HG03108 (cell line): ENCODE measurements around the gene PPAN.

Experiments used
- ATAC-seq: cut with Tn5 transposase; IDR thresholded peaks from one replicate; pipeline ENCODE4 v1.9.1; 2021; ENCODE audit warnings: moderate library complexity; ENCODE audit not compliant: unreplicated experiment

The PPAN gene

GRCh38 chr19:10091895-10092641, 14.1 kb upstream of the PPAN start:
- no peak for ATAC-seq

- no peak for ATAC-seq
Measured at GRCh38 chr19:10092648-10093294, 13.4 kb upstream of the PPAN start.

- ATAC-seq = no peak
Measured at GRCh38 chr19:10093295-10094186, 12.6 kb upstream of the PPAN start.

DNA sequence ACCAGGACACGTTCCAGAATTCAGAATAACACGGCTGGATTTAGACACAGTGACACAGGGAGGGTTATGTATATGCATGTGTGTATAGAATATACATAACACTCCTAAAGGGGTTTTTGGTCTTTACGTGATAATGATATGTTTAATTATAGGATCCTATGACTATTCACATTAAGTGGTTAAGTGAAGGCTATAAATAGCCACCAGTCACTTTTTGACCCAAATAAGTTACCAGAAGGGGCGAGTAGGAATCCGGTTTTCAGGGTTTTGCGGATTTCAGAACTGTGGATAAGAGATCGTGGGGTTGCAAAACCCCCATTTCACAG, 10.6 kb upstream of the PPAN start:
- ATAC-seq = no peak

GRCh38 chr19:10095948-10096614, 10.1 kb upstream of the PPAN start:
- peak; percentile 58 for ATAC-seq

- no peak for ATAC-seq
Measured at GRCh38 chr19:10096615-10096963, 9.6 kb upstream of the PPAN start.

DNA sequence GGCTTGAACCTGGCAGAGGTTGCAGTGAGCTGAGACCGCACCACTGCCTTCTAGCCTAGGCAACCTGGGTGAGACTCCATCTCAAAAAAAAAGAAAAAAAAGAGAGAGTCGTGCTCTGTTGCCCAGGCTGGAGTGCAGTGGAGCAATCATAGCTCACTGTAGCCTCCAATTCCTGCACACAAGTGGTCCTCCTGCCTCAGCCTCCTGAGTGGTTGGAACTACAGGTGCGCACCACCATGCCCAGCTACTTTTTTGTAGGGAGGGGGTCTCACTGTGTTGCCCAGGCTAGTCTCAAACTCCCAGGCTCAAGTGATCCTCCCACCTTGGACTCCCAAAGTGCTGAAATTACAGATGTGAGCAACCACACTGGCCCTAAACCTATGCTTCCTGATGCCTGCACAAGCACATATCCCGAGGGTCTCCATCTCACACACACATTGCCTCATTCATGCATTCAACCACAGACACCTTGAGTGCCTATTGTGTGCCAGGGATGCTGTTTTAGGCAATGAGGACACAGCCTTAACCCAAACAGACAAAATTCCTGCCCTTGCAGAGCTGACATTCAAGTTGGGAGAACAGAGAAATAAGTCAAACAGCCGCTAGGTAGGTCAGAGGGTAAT, 5.9 kb upstream of the PPAN start:
- no peak for ATAC-seq

- ATAC-seq = peak; percentile 32
Measured at GRCh38 chr19:10102787-10103236, 3.4 kb upstream of the PPAN start.

- ATAC-seq = no peak
Measured at GRCh38 chr19:10104130-10104513, 2.0 kb upstream of the PPAN start.

DNA sequence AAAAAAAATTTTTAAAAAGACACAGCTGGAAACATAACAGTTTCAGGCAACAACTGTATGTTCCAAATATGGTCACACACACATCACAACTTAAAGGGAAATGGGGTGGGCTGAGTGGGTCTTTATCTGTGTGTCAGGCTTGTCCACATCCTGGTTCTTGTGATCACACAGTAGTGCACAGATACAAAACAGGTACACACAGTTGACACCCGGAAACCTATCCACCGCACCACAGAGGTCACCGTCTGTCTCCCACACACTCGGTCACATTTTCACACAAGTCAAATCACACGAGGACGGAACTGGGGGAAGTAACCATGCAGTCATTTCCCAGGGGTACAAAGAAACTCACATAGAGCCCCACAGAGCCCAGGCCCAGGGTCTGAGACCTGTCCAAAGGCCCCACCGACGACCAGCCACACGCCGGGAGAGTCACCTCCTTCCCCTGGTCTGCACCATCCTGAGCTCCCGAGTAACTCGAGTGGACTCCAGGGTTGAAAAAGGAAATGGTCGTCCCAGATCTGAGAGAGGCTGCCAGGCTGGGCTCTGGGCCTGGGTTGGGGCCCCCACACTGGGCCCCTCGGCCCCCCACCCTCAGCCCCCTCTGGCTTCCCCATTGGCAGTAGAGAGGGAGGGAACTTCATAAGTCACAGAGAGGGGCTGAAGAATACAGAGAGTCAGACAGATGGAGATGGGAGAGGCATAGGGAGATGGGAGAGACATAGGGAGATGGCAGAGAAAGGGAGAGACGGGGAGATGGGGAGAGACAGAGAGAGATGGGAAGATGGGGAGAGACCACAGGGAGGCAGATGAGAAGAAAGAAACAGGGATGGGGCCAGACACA, 1.3 kb upstream of the PPAN start:
- ATAC-seq = peak; percentile 36

GRCh38 chr19:10105509-10106099, 558 bp upstream of the PPAN start:
- peak; percentile 17 for ATAC-seq

GRCh38 chr19:10107254-10107653, 1.1 kb downstream of the PPAN start:
- ATAC-seq = no peak

GRCh38 chr19:10107817-10108367, 1.7 kb downstream of the PPAN start:
- no peak for ATAC-seq

DNA sequence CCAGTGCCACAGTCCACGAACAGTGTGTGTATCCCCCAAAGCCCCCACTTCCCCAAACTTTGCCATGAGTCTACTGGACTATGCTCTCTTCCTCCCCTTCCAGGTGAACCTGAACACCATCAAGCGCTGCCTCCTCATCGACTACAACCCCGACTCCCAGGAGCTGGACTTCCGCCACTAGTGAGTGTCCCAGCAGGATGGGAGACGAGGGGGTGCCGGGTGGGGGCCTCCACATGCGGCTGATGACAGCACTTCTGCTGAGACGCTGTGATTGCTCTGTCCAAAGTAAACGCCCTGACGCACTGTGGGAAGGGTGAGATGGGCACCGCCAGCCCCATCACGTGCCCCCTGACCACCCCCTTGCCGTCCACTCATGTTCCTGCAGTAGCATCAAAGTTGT, 3.4 kb downstream of the PPAN start:
- ATAC-seq = no peak

- ATAC-seq = no peak
Measured at GRCh38 chr19:10110076-10110971, 4.2 kb downstream of the PPAN start.

- ATAC-seq = no peak
Measured at GRCh38 chr19:10110972-10111317, 4.8 kb downstream of the PPAN start.

- no peak for ATAC-seq
Measured at GRCh38 chr19:10111405-10111811, 5.2 kb downstream of the PPAN start, which contains the start of gene P2RY11. TSS of gene P2RY11 (plus strand) at chr19:10111693. CDS start at chr19:10111722, 29 bp downstream.

DNA sequence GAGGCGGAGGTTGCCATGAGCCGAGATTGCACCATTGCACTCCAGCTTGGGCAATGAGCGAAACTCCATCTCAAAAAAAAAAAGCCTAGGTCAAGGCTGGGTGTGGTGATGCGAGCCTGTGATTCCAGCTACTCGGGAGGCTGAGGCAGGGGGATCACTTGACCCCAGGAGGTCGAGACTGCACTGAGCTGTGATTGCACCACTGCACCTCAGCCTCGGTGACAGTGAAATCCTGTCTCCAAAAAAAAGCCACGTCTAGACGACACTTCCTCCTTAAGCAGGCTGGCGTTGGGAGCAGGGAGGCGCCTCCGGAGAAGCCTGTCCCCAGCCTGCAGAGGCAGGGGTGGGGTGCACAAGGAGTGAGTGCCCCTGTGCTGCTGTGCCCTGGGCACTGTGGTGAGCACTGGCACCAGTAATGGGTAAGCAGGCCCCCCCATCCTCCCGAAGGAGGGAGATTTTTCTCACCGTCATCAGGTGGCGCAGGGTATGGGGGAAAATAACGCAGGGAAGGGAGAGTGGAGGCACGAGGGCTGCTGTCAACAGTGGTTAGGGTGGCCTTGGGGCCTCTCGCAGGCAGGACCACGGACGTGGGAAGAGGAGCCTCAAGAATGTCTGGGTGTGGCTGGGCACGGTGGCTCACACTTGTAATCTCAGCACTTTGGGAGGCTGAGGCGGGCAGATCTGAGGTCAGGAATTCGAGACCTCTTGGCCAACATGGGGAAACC, 6.0 kb downstream of the PPAN start:
- ATAC-seq = no peak
